Muscle layer of colon (tissue), 2 donors: ENCODE results near the gene TRAF5.
"Not testable (repeated sequence)": the region's sequence is repeated elsewhere in the genome, so short reads cannot be mapped to it uniquely, and the experiment has no call there.

Source experiments
- H3K27ac ChIP-seq: one replicate; pipeline ENCODE4 v1.7.0; 2013; ENCODE audit warnings: low read depth, mild to moderate bottlenecking, low read length, moderate library complexity
- H3K27me3 ChIP-seq, 2 donors: one replicate each; pipeline ENCODE4 v1.7.0; 2013; ENCODE audit warnings: low read length in 2 of 2, mild to moderate bottlenecking in 2 of 2; ENCODE audit not compliant: insufficient read depth in 2 of 2, control insufficient read depth in 1 of 2
- H3K36me3 ChIP-seq: one replicate; pipeline ENCODE4 v1.7.0; 2013; ENCODE audit warnings: mild to moderate bottlenecking, low read length; ENCODE audit not compliant: insufficient read depth
- H3K4me1 ChIP-seq: one replicate; pipeline ENCODE4 v1.7.0; 2013; ENCODE audit warnings: mild to moderate bottlenecking, low read length; ENCODE audit not compliant: insufficient read depth
- H3K4me3 ChIP-seq, 2 donors: one replicate each; pipeline ENCODE4 v1.7.0; 2013; ENCODE audit warnings: low read length in 2 of 2, low read depth in 1 of 2, mild to moderate bottlenecking in 1 of 2, moderate library complexity in 1 of 2
- H3K9ac ChIP-seq: one replicate; pipeline ENCODE4 v1.7.0; 2013; ENCODE audit warnings: low read length
- H3K9me3 ChIP-seq: one replicate; pipeline ENCODE4 v1.7.0; 2013; ENCODE audit warnings: mild to moderate bottlenecking, low read length
- donor health status: abdominal sarcoma.
- donor health status: Adenocarcinoma of cecum.

The TRAF5 gene

GRCh38 chr1:211416246-211416627, 89.6 kb downstream of the TRAF5 start:
- H3K9ac ChIP-seq, H3K4me3 ChIP-seq, H3K27me3 ChIP-seq, H3K4me1 ChIP-seq, H3K27ac ChIP-seq, H3K36me3 ChIP-seq, H3K9me3 ChIP-seq: not testable (repeated sequence)

GRCh38 chr1:211416628-211417323, 90.1 kb downstream of the TRAF5 start:
- H3K27me3 ChIP-seq, H3K27ac ChIP-seq, H3K36me3 ChIP-seq, H3K4me3 ChIP-seq, H3K4me1 ChIP-seq, H3K9ac ChIP-seq, H3K9me3 ChIP-seq: not testable (repeated sequence)

GRCh38 chr1:211420389-211420788, 93.8 kb downstream of the TRAF5 start:
- no peaks in the 10 kb centered on the region for H3K9me3 ChIP-seq
- no peaks in the 10 kb centered on the region for H3K4me1 ChIP-seq
- H3K27me3 ChIP-seq: no peaks in the 10 kb centered on the region
- H3K36me3 ChIP-seq: no peaks in the 10 kb centered on the region
- no peak overlapping the region for H3K9ac ChIP-seq
- no peak overlapping the region for H3K4me3 ChIP-seq
- no peak overlapping the region for H3K27ac ChIP-seq

GRCh38 chr1:211420845-211421454, 94.3 kb downstream of the TRAF5 start:
- Histone ChIP-seq H3K9me3 (no peaks in the 10 kb centered on the region), H3K9ac (no peak overlapping the region), H3K4me3 (no peak overlapping the region), H3K4me1 (no peaks in the 10 kb centered on the region), H3K36me3 (no peaks in the 10 kb centered on the region), H3K27me3 (no peaks in the 10 kb centered on the region), H3K27ac (no peak overlapping the region)

- H3K27me3 ChIP-seq: no peaks in the 10 kb centered on the region
- H3K4me3 ChIP-seq: no peak overlapping the region
- no peaks in the 10 kb centered on the region for H3K9me3 ChIP-seq
- no peak overlapping the region for H3K27ac ChIP-seq
- H3K36me3 ChIP-seq: no peaks in the 10 kb centered on the region
- no peak overlapping the region for H3K9ac ChIP-seq
- no peaks in the 10 kb centered on the region for H3K4me1 ChIP-seq
Measured at GRCh38 chr1:211424018-211424417, 97.4 kb downstream of the TRAF5 start.
